ENCODE measurements around the gene MAP1A. TPM values are rescaled to one million over a fixed set of nuclear protein-coding genes. Genes with fewer than 3 reads are reported as not detected.

The MAP1A gene
- total RNA-seq, 1 experiment from 2014 or later, result 1.9 TPM

- H3K9me2 ChIP-seq (ENCODE audit: insufficient read depth), result no peaks in the 10 kb centered on the region
- no peak for TF ChIP-seq ZFX (IDR thresholded peaks at IDR 0.05)
- no peak for TF ChIP-seq CBX3 (IDR thresholded peaks at IDR 0.05; ENCODE audit: low read depth)
- no peak for TF ChIP-seq ATF3 (IDR thresholded peaks at IDR 0.05)
- TF ChIP-seq REST (IDR thresholded peaks at IDR 0.05; ENCODE audit: low read depth), result no peak
- no peak for TF ChIP-seq FOSL1 (IDR thresholded peaks at IDR 0.05; ENCODE audit: low read depth)
- TF ChIP-seq SRF (IDR thresholded peaks at IDR 0.05; ENCODE audit: low read depth), result no peak
- no peak for TF ChIP-seq EZH2 (IDR thresholded peaks at IDR 0.05)
- TF ChIP-seq ZNF274 (IDR thresholded peaks at IDR 0.05; ENCODE audit: low read depth, low read length), result no peak
- no peak for TF ChIP-seq MAX (IDR thresholded peaks at IDR 0.05)
- TF ChIP-seq CTCF (IDR thresholded peaks at IDR 0.05 in 2 of 3, conservative IDR thresholded peaks at IDR 0.05 in 1 of 3; ENCODE audit: borderline replicate concordance in 1 of 3, insufficient read depth in 1 of 3, low read depth in 2 of 3, low read length in 2 of 3), result no peak
- no peak for TF ChIP-seq RAD21 (IDR thresholded peaks at IDR 0.05; ENCODE audit: low read depth)
- TF ChIP-seq EGR1 (IDR thresholded peaks at IDR 0.05; ENCODE audit: low read depth), result no peak
- TF ChIP-seq ELF1 (IDR thresholded peaks at IDR 0.05; ENCODE audit: borderline replicate concordance, low read depth), result no peak
- no peak for TF ChIP-seq TCF7L2 (IDR thresholded peaks at IDR 0.05; ENCODE audit: borderline replicate concordance, extremely low read depth, insufficient read depth, insufficient read length)
- TF ChIP-seq CEBPB (IDR thresholded peaks at IDR 0.05; ENCODE audit: low read depth), result no peak
- RAD21 ChIA-PET (ENCODE audit: low non-redundant PET in 1 of 2, low total read pairs in 2 of 2, uncharacterized antibody in 2 of 2, unreplicated experiment in 2 of 2), result no interaction called here
- DNase-seq (ENCODE audit: low read depth, low spot score) (no peak), ATAC-seq (no peak)
- H2AFZ ChIP-seq (ENCODE audit: low read depth, low read length, poor library complexity, severe bottlenecking), result no peak overlapping the region
- H3K4me2 ChIP-seq (ENCODE audit: low read length), result no peak overlapping the region
- peaks cover 12 to 19% of the 10 kb centered on the region in 2 experiments for H3K4me1 ChIP-seq (ENCODE audit: control insufficient read depth in 1 of 2, insufficient read depth in 2 of 2, low read length in 2 of 2)
- H4K20me1 ChIP-seq (ENCODE audit: insufficient read depth), result no peaks in the 10 kb centered on the region
- no peaks in the 10 kb centered on the region for H3K79me2 ChIP-seq (ENCODE audit: insufficient read depth, low read length)
- no peaks in the 10 kb centered on the region for H3K36me3 ChIP-seq (ENCODE audit: control insufficient read depth in 1 of 2, insufficient read depth in 2 of 2, low read length in 2 of 2)
- no peak overlapping the region for H3K4me3 ChIP-seq (replicated peaks in 1 of 2; ENCODE audit: low read depth in 1 of 2, low read length in 2 of 2)
- no peaks in the 10 kb centered on the region for H3K27me3 ChIP-seq (ENCODE audit: insufficient read depth, low read length)
- no peak overlapping the region for H3K9ac ChIP-seq (ENCODE audit: low read length)
- CTCF ChIA-PET, result interaction anchor here (2.2 kb wide), 1 partner anchor 26 kb away, joined by 7 read pairs; no protein-coding TSS in a partner anchor
- intact Hi-C loops (cut with micrococcal nuclease), result no loop called here
- no peaks in the 10 kb centered on the region for H3K9me3 ChIP-seq (ENCODE audit: control insufficient read depth in 1 of 2, insufficient read depth in 1 of 2, low read depth in 1 of 2, low read length in 2 of 2)
- no TSS peak for BruUV-seq (replicated peaks)
- POLR2A ChIA-PET, result no interaction called here
- H3K27ac ChIP-seq (ENCODE audit: low read depth, low read length), result no peak overlapping the region
Measured at GRCh38 chr15:43515741-43516140, 1.7 kb upstream of the MAP1A start.
